OCI-LY7 (cell line): ENCODE data around the gene SPATA31E1. TPM values are rescaled to one million over a fixed set of nuclear protein-coding genes. Genes with fewer than 3 reads are reported as not detected.

Experiments used
- BruUV-seq: library from RNA; stranded (reverse); fragments of 400-500 nt; replicated peaks from 2 replicates; lab custom pipeline; 2021; lab: Mats Ljungman, UMichigan
- CTCF ChIA-PET: fragments of 300-600 bp; sonication (Branson Sonifier 250); formaldehyde crosslinking; loops from one replicate; lab custom pipeline; 2022; ENCODE audit warnings: antibody characterized with exemption; ENCODE audit not compliant: unreplicated experiment; lab: Charles Lee
- POLR2A ChIA-PET: fragments of 300-600 bp; sonication (Branson Sonifier 250); formaldehyde crosslinking; loops from one replicate; lab custom pipeline; 2022; ENCODE audit warnings: antibody characterized with exemption; lab: Charles Lee
- DNase-seq: peaks from one replicate; pipeline ENCODE4 v3.0.0-alpha.2; 2015; ENCODE audit warnings: low spot score
- H2AFZ ChIP-seq: fragments of 200-600 bp; sonication (generic), shearing (Covaris generic); 2 replicates; pipeline ENCODE4 v1.6.1; 2014; ENCODE audit warnings: mild to moderate bottlenecking, antibody characterized with exemption, low read length, moderate library complexity
- H3K27ac ChIP-seq: fragments of 200-600 bp; sonication (generic); 2 replicates; pipeline ENCODE4 v1.5.1; 2014; ENCODE audit warnings: mixed run types, low read depth, mild to moderate bottlenecking, moderate library complexity, low read length, inconsistent platforms; ENCODE audit not compliant: poor library complexity, severe bottlenecking
- H3K36me3 ChIP-seq: fragments of 200-600 bp; sonication (generic); 2 replicates; pipeline ENCODE4 v1.6.1; 2014; ENCODE audit warnings: mild to moderate bottlenecking, antibody characterized with exemption, low read length, moderate library complexity, mixed read lengths; ENCODE audit not compliant: insufficient read depth
- H3K4me1 ChIP-seq: fragments of 200-600 bp; sonication (generic); 2 replicates; pipeline ENCODE4 v1.5.1; 2014; ENCODE audit warnings: mild to moderate bottlenecking, low read length; ENCODE audit not compliant: insufficient read depth, poor library complexity, severe bottlenecking
- H3K4me2 ChIP-seq: fragments of 200-600 bp; sonication (generic); 2 replicates; pipeline ENCODE4 v1.6.1; 2014; ENCODE audit warnings: mild to moderate bottlenecking, low read length
- H3K4me3 ChIP-seq: fragments of 200-600 bp; sonication (generic); 2 replicates; pipeline ENCODE4 v1.5.1; 2014; ENCODE audit warnings: mild to moderate bottlenecking, low read depth, low read length; ENCODE audit not compliant: poor library complexity, severe bottlenecking
- H3K79me2 ChIP-seq: fragments of 200-600 bp; sonication (generic); 2 replicates; pipeline ENCODE4 v1.6.1; 2016; ENCODE audit warnings: low read depth, mild to moderate bottlenecking, low read length, moderate library complexity, mixed read lengths; ENCODE audit not compliant: insufficient read depth
- H3K9me2 ChIP-seq: fragments of 200-600 bp; sonication (generic); 2 replicates; pipeline ENCODE4 v1.6.1; 2016; ENCODE audit warnings: mild to moderate bottlenecking, low read length, mixed read lengths; ENCODE audit not compliant: insufficient read depth
- H3K9me3 ChIP-seq: fragments of 200-600 bp; sonication (generic); 2 replicates; pipeline ENCODE4 v1.6.1; 2014; ENCODE audit warnings: mild to moderate bottlenecking, mixed run types, low read length, mixed read lengths
- H4K20me1 ChIP-seq: fragments of 200-600 bp; sonication (generic); 2 replicates; pipeline ENCODE4 v1.6.1; 2014; ENCODE audit warnings: mild to moderate bottlenecking, antibody characterized with exemption, low read length, moderate library complexity, mixed read lengths; ENCODE audit not compliant: insufficient read depth
- EZH2phosphoT487 ChIP-seq: fragments of 200-600 bp; sonication (generic); IDR thresholded peaks from 2 replicates; pipeline ENCODE4 v1.6.1; 2018; ENCODE audit warnings: low read depth, borderline replicate concordance, mild to moderate bottlenecking, mixed run types, antibody characterized with exemption, low read length, moderate library complexity, mixed read lengths
- intact Hi-C: fragments of 100-400 bp; cut with micrococcal nuclease; formaldehyde crosslinking; loops from one replicate; pipeline ENCODE4 v1.10.0; 2022; ENCODE audit not compliant: unreplicated experiment
- total RNA-seq, 2 experiments: library from RNA; depleted of rRNA in 1 of 2; stranded (reverse); fragments of >200 nt in 1 of 2; shearing (Covaris generic) in 1 of 2; gene quantifications; 2 replicates each; pipeline ENCODE4 v1.2.3, GENCODE V29; 2014 to 2022
- TF ChIP-seq, protein P1 (sequence below): fragments of 200-600 bp; sonication (generic); conservative IDR thresholded peaks from 2 replicates; pipeline ENCODE4 v1.5.1; 2014; ENCODE audit warnings: mild to moderate bottlenecking, antibody characterized with exemption, low read length, moderate library complexity, mixed read lengths

Gene SPATA31E1
- total RNA-seq, 2 experiments from 2014 or later: not detected

DNA sequence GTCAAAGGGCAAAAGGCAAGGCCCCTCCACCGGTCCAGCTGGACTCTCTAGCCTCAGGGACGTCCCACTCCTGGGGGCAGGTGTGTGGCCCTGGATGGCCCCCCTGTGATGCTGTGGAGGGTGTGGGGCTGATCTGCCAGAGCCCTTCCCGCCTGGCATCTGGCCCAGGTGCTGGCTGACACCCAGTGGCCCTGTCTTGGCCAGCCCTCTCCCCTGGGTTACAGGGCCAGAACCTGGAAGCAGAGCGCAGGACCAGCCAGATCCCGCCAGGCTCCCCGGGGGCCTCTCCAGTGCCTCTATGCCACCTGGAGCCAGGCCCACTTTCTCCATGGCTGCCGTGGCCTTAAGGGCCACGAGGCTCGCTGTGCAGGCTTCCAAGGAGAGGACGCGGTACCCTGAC is 22.9 kb upstream of the SPATA31E1 start:
- Histone ChIP-seq H2AFZ (no peak overlapping the region), H3K4me3 (no peak overlapping the region), H3K36me3 (no peaks in the 10 kb centered on the region), H4K20me1 (no peaks in the 10 kb centered on the region), H3K9me3 (no peaks in the 10 kb centered on the region), H3K4me2 (no peak overlapping the region), H3K9me2 (no peaks in the 10 kb centered on the region), H3K79me2 (no peaks in the 10 kb centered on the region), H3K4me1 (no peaks in the 10 kb centered on the region), H3K27ac (no peak overlapping the region)
- BruUV-seq: no TSS peak
- intact Hi-C loops: no loop called here
- no peak for TF ChIP-seq EZH2phosphoT487
- TF ChIP-seq, protein P1, sequence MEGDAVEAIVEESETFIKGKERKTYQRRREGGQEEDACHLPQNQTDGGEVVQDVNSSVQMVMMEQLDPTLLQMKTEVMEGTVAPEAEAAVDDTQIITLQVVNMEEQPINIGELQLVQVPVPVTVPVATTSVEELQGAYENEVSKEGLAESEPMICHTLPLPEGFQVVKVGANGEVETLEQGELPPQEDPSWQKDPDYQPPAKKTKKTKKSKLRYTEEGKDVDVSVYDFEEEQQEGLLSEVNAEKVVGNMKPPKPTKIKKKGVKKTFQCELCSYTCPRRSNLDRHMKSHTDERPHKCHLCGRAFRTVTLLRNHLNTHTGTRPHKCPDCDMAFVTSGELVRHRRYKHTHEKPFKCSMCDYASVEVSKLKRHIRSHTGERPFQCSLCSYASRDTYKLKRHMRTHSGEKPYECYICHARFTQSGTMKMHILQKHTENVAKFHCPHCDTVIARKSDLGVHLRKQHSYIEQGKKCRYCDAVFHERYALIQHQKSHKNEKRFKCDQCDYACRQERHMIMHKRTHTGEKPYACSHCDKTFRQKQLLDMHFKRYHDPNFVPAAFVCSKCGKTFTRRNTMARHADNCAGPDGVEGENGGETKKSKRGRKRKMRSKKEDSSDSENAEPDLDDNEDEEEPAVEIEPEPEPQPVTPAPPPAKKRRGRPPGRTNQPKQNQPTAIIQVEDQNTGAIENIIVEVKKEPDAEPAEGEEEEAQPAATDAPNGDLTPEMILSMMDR: no peak
- POLR2A ChIA-PET: no interaction called here
- CTCF ChIA-PET: no interaction called here
- DNase-seq: no peak

DNA sequence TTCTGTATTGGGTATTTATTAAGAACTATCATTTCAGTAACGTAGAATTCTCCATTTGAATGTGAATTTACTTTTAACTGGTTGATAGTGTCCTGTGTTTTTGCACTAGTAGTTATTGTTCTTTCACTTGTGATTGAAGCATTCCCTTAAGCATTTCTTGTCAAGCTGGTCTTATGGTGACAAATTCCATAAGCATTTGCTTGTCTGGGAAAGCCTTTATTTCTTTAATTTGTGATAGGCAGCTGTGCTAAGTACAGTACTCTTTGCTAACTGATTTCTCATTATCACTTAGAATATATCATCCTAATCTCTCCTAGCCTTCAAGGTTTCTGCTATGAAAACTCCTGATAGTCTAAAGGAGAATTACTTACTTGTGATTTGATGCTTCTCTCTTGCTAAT is 21.3 kb upstream of the SPATA31E1 start:
- no peaks in the 10 kb centered on the region for H3K9me3 ChIP-seq
- no peak overlapping the region for H3K27ac ChIP-seq
- TF ChIP-seq, protein P1: no peak
- no peak for TF ChIP-seq EZH2phosphoT487
- no peaks in the 10 kb centered on the region for H3K36me3 ChIP-seq
- no peak overlapping the region for H3K4me3 ChIP-seq
- H4K20me1 ChIP-seq: no peaks in the 10 kb centered on the region
- H3K79me2 ChIP-seq: no peaks in the 10 kb centered on the region
- BruUV-seq: no TSS peak
- no peak overlapping the region for H3K4me2 ChIP-seq
- no peaks in the 10 kb centered on the region for H3K4me1 ChIP-seq
- H3K9me2 ChIP-seq: no peaks in the 10 kb centered on the region
- H2AFZ ChIP-seq: no peak overlapping the region
- ChIA-PET CTCF (no interaction called here), POLR2A (interaction anchor here (0.6 kb wide), 1 partner anchor 613 kb away, joined by 4 read pairs; no protein-coding TSS in a partner anchor)
- DNase-seq: no peak
- intact Hi-C loops: no loop called here

DNA sequence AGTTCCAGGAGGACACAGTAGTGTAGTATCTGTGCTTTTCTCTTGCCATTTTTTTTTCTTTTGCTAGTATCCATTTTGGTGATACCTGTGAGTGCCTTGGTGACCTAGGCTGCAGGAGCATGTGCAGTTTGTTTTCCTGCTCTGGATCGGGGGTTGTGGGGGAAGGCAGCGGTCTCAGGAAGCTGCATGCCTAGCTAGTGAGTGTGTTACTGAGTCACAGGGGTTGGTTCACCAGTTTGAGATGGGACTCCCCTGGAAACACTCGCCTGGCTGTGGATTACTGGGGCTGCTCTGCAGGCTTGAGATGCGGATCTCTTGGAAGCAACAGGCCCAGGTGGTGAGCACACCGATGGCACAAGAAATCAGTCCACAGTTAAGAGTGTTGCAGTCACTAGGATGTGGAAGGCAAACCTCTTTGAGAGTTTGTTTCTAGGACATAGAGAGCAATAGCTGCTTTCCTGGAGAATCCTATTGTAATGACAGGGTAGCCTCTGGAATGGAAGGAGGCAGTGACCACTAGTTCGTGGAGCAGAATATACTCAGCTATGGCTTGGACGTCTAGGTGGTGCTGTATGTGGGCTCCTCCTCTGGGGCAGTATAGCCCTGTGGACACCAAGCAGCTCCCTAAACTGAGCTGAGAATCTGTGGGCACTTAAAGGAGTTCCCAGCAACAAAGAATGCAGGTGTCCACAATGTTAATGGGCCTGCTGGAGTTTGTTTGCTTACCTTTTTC is 20.0 kb upstream of the SPATA31E1 start:
- Histone ChIP-seq H3K36me3 (no peaks in the 10 kb centered on the region), H3K27ac (no peak overlapping the region), H3K4me3 (no peak overlapping the region), H3K9me2 (no peaks in the 10 kb centered on the region), H3K79me2 (no peaks in the 10 kb centered on the region), H2AFZ (no peak overlapping the region), H3K4me2 (no peak overlapping the region), H4K20me1 (no peaks in the 10 kb centered on the region), H3K9me3 (no peaks in the 10 kb centered on the region), H3K4me1 (no peaks in the 10 kb centered on the region)
- no peak for DNase-seq
- ChIA-PET POLR2A (no interaction called here), CTCF (no interaction called here)
- BruUV-seq: no TSS peak
- intact Hi-C loops: no loop called here
- TF ChIP-seq, protein P1: no peak
- no peak for TF ChIP-seq EZH2phosphoT487
